ENCODE results near the gene GRM7. TPM values are rescaled to one million over a fixed set of nuclear protein-coding genes. Genes with fewer than 3 reads are reported as not detected.

Gene GRM7
- total and polyA plus RNA-seq, 2 experiments from 2014 or later = 0.40 TPM; not detected in 1

GRCh38 chr3:6854184-6854583 is 6.7 kb upstream of the GRM7 start (continued):
- TF ChIP-seq CREB1 (CRISPR knock-in tag; IDR thresholded peaks at IDR 0.05; ENCODE audit: low read depth) (no peak), POLR2AphosphoS5 (IDR thresholded peaks at IDR 0.05; ENCODE audit: low read depth) (no peak), REST (IDR thresholded peaks at IDR 0.05; ENCODE audit: unreplicated experiment) (no peak), CTCF (conservative IDR thresholded peaks at IDR 0.05; ENCODE audit: low read depth in 2 of 2) (no peak)

- Histone ChIP-seq H4K20me1 (replicated peaks; ENCODE audit: insufficient read depth) (no peaks in the 10 kb centered on the region), H2AFZ (no peak overlapping the region), H3K4me1 (ENCODE audit: insufficient read depth) (no peaks in the 10 kb centered on the region), H3K27me3 (ENCODE audit: insufficient read depth) (peaks cover 5% of the 10 kb centered on the region; the same call in 1 of the 2 replicates), H3F3A (replicated peaks; ENCODE audit: low read depth) (no peaks in the 10 kb centered on the region), H3K27ac (ENCODE audit: low read depth) (no peak overlapping the region), H3K36me3 (ENCODE audit: insufficient read depth) (no peaks in the 10 kb centered on the region; the same call in 1 of the 2 replicates), H3K9me2 (ENCODE audit: insufficient read depth) (no peaks in the 10 kb centered on the region), H3K4me3 (no peak overlapping the region), H3K79me2 (replicated peaks; ENCODE audit: insufficient read depth) (no peaks in the 10 kb centered on the region), H3K4me2 (no peak overlapping the region)
- TF ChIP-seq REST (IDR thresholded peaks at IDR 0.05; ENCODE audit: unreplicated experiment) = no peak
- TF ChIP-seq EZH2phosphoT487 (IDR thresholded peaks at IDR 0.05; ENCODE audit: unreplicated experiment) = no peak
- TF ChIP-seq POLR2AphosphoS5 (IDR thresholded peaks at IDR 0.05; ENCODE audit: low read depth) = no peak
- TF ChIP-seq ETS1 (IDR thresholded peaks at IDR 0.05) = no peak
- peaks cover 8% of the 10 kb centered on the region; the same call in 2 of the 3 replicates for H3K36me3 Mint-ChIP-seq (ENCODE audit: low read depth)
- no peak overlapping the region for H3K27ac Mint-ChIP-seq
- peaks cover 70% of the 10 kb centered on the region for H3K9me3 Mint-ChIP-seq
- no peak for DNase-seq (ENCODE audit: low spot score)
- peaks cover 7% of the 10 kb centered on the region for H3K4me1 Mint-ChIP-seq
- ATAC-seq = no peak
- peaks cover 29% of the 10 kb centered on the region for H3K27me3 Mint-ChIP-seq (ENCODE audit: insufficient read depth, low read depth, poor library complexity)
- H3K4me3 Mint-ChIP-seq = no peak overlapping the region
These were observed 3.4 kb upstream of the GRM7 start for GRCh38 chr3:6857510-6857909.
